Osteoblast (primary cell): Measurements from ENCODE around the gene FHIT. TPM values are rescaled to one million over a fixed set of nuclear protein-coding genes. Genes with fewer than 3 reads are reported as not detected.

Experiments used
- DNase-seq: peaks from one replicate; pipeline ENCODE4 v3.0.0; 2011; ENCODE audit warnings: low spot score, mixed read lengths; ENCODE audit not compliant: insufficient read length; ENCODE audit errors: missing footprints
- H2AFZ ChIP-seq: 2 replicates; pipeline ENCODE4 v1.6.0; 2011; ENCODE audit warnings: mild to moderate bottlenecking, low read length
- H3K27ac ChIP-seq: 2 replicates; pipeline ENCODE4 v1.5.1; 2011; ENCODE audit warnings: mild to moderate bottlenecking, low read depth, low read length, moderate library complexity
- H3K27me3 ChIP-seq: 2 replicates; pipeline ENCODE4 v1.6.0; 2012; ENCODE audit warnings: mild to moderate bottlenecking, control low read depth, inconsistent platforms, low read length, moderate library complexity; ENCODE audit not compliant: insufficient read depth
- H3K36me3 ChIP-seq: 2 replicates; pipeline ENCODE4 v1.5.1; 2011; ENCODE audit warnings: mild to moderate bottlenecking, low read length, control low read depth, moderate library complexity; ENCODE audit not compliant: insufficient read depth
- H3K4me1 ChIP-seq: 2 replicates; pipeline ENCODE4 v1.5.1; 2011; ENCODE audit warnings: mild to moderate bottlenecking, low read length, control low read depth, moderate library complexity; ENCODE audit not compliant: insufficient read depth
- H3K4me2 ChIP-seq: 2 replicates; pipeline ENCODE4 v1.6.0; 2011; ENCODE audit warnings: mild to moderate bottlenecking, low read length; ENCODE audit not compliant: insufficient read depth
- H3K4me3 ChIP-seq: fragments of 200-600 bp; sonication (generic); 3 replicates; pipeline ENCODE4 v1.5.1; 2012; ENCODE audit warnings: mild to moderate bottlenecking, low read length, inconsistent platforms; ENCODE audit not compliant: insufficient read depth
- H3K79me2 ChIP-seq: 2 replicates; pipeline ENCODE4 v1.6.0; 2012; ENCODE audit warnings: mild to moderate bottlenecking, low read length, control low read depth, inconsistent platforms; ENCODE audit not compliant: insufficient read depth
- H3K9me3 ChIP-seq: 2 replicates; pipeline ENCODE4 v1.5.1; 2011; ENCODE audit warnings: low read depth, low read length, control low read depth
- H4K20me1 ChIP-seq: 2 replicates; pipeline ENCODE4 v1.6.0; 2012; ENCODE audit warnings: mild to moderate bottlenecking, low read length, control low read depth; ENCODE audit not compliant: insufficient read depth
- CTCF ChIP-seq: IDR thresholded peaks from 2 replicates; pipeline ENCODE4 v1.5.1; 2011; ENCODE audit warnings: mild to moderate bottlenecking, low read depth, low read length, moderate library complexity; ENCODE audit errors: extremely low read depth
- total RNA-seq: library from RNA; depleted of rRNA; stranded (reverse); fragments of >200 nt; gene quantifications from 2 replicates; pipeline ENCODE4 v1.2.3, GENCODE V29; 2012

FHIT gene
- total RNA-seq, 1 donor = 3.3 TPM

GRCh38 chr3:60617188-60617587, 634.1 kb downstream of the FHIT start:
- Histone ChIP-seq H2AFZ (no peak overlapping the region), H3K9me3 (no peaks in the 10 kb centered on the region), H3K36me3 (no peaks in the 10 kb centered on the region), H3K27ac (no peak overlapping the region), H3K27me3 (no peaks in the 10 kb centered on the region), H3K4me3 (no peak overlapping the region), H3K4me1 (no peaks in the 10 kb centered on the region), H3K79me2 (no peaks in the 10 kb centered on the region), H4K20me1 (no peaks in the 10 kb centered on the region), H3K4me2 (no peak overlapping the region)
- no peak for DNase-seq
- no peak for TF ChIP-seq CTCF

DNA sequence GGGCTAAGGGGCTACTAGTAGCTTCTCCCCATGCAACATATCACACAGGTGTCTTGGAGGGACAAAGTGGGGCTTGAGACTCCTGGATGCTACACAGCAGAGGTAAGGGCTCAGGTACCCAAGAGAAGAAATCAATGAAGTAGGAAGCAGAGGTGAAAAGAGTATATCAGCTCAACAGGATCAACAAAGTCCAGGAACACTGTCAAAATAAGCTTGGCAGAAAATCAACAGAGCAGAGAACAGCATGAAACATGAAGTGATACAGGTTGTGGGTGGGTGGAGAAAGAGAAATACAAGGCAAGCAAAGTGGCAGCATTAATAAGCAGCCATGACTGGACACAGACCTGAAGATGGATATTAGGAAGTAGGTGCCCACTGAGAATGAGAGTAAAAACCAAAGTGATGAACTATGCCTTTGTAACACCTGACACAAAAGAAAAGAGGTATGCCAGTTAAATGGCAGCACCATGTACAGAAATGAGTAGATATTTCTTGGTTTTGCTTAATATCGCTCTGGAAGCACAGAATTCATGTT, 637.4 kb downstream of the FHIT start:
- Histone ChIP-seq H3K36me3 (no peaks in the 10 kb centered on the region), H3K4me3 (no peak overlapping the region), H3K4me2 (no peak overlapping the region), H3K9me3 (no peaks in the 10 kb centered on the region), H3K27ac (no peak overlapping the region), H3K27me3 (no peaks in the 10 kb centered on the region), H3K79me2 (no peaks in the 10 kb centered on the region), H3K4me1 (peaks cover 8% of the 10 kb centered on the region), H4K20me1 (no peaks in the 10 kb centered on the region), H2AFZ (no peak overlapping the region)
- no peak for DNase-seq
- TF ChIP-seq CTCF = no peak

- Histone ChIP-seq H3K4me1 (peaks cover 8% of the 10 kb centered on the region), H3K79me2 (no peaks in the 10 kb centered on the region), H3K9me3 (no peaks in the 10 kb centered on the region), H3K4me2 (peak overlapping the region; percentile 26), H3K27me3 (no peaks in the 10 kb centered on the region), H3K27ac (peak overlapping the region; percentile 22), H3K4me3 (no peak overlapping the region), H3K36me3 (no peaks in the 10 kb centered on the region), H4K20me1 (no peaks in the 10 kb centered on the region), H2AFZ (no peak overlapping the region)
- DNase-seq = peak; percentile 68
- TF ChIP-seq CTCF = no peak
Measured at GRCh38 chr3:60610441-60611112, 640.7 kb downstream of the FHIT start.

- no peak overlapping the region for H3K4me3 ChIP-seq
- peaks cover 8% of the 10 kb centered on the region for H3K4me1 ChIP-seq
- no peak overlapping the region for H3K27ac ChIP-seq
- no peaks in the 10 kb centered on the region for H3K27me3 ChIP-seq
- DNase-seq = no peak
- no peak for TF ChIP-seq CTCF
- H3K9me3 ChIP-seq = no peaks in the 10 kb centered on the region
- H3K4me2 ChIP-seq = no peak overlapping the region
- no peaks in the 10 kb centered on the region for H4K20me1 ChIP-seq
- no peaks in the 10 kb centered on the region for H3K36me3 ChIP-seq
- no peak overlapping the region for H2AFZ ChIP-seq
- no peaks in the 10 kb centered on the region for H3K79me2 ChIP-seq
Measured at GRCh38 chr3:60609446-60609845, 641.8 kb downstream of the FHIT start.
